ENCODE results near the gene MYEOV. TPM values are rescaled to one million over a fixed set of nuclear protein-coding genes. Genes with fewer than 3 reads are reported as not detected.

MYEOV gene
- polyA plus RNA-seq, 4 donors: 0.33 to 7.7 (median 4.3) TPM

DNA sequence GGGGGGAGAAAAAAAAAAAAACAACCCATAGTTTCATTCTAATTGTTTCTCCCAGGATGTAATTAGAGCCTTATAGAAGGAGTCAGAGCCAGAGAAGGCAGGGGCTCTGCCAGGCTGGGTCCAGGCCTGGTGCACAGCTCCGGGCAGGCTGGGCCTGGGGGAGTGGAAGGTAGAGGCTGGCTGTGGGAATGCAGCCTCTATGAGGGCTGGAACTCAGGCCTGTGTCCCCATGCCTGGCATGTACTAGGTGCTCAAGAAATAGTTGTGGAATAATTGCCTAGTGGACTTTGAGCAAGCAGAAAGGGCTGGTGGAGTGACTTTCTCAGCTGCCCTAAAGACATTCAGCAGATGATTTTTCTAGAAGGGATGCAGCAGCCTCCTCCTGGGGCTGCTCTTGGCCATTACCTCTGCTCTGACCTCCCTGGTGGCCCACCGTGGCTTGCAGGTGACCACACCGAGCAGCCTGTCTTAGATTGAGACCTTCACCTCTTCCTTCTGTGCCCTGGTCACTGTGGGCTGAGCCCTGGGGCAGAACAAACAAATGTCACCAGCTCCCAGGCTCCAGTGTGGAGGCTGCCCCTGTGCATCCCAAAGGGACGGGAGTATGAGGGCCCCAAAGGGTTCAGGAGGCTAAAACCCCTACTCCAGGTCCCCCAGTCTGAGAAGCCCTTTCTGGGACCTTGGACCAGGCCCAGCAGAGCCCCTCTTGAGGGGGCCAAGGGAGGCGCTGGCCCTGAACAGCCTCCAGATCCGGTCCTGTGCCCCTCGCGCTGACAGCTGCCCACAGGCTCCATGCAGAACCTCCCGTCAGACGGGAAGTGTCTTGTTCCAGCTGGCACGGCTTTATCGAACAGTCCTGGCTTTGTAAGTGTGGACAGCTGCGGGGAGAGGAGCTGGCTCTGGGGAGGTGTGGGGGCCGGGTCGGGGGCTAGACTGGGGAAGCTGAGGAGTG lies 18.8 kb downstream of the MYEOV start:
- no peak for DNase-seq (ENCODE audit: low read depth in 4 of 4, low spot score in 3 of 4)

GRCh38 chr11:69313992-69314391 lies 20.0 kb downstream of the MYEOV start:
- DNase-seq (ENCODE audit: low read depth in 4 of 4, low spot score in 3 of 4): no peak

GRCh38 chr11:69314555-69314954 lies 20.6 kb downstream of the MYEOV start:
- DNase-seq (ENCODE audit: low read depth in 4 of 4, low spot score in 3 of 4): no peak

DNA sequence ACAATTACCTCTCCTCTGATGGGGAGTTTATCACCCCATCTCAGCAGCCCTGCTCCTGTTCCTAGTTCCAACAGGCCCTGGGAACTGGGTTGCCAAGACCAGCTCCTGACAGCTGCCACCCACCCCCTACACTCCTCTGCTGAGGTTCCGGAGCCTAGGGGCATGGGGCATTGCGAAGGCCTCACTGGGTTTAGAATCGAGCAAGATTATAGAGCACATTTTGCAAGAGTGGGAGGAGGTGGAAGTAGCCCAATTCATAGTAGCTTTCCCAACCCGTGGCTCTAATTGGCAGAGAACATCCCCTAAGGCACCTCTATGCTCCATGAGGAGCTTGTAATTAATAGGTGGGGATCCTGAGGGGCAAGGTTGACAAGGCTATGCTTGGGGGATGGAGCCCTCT lies 23.0 kb downstream of the MYEOV start:
- DNase-seq (ENCODE audit: low read depth in 4 of 4, low spot score in 3 of 4): no peak

GRCh38 chr11:69317401-69318092 lies 23.6 kb downstream of the MYEOV start:
- no peak for DNase-seq (ENCODE audit: low read depth in 4 of 4, low spot score in 3 of 4)

- DNase-seq (ENCODE audit: low read depth in 4 of 4, low spot score in 3 of 4): no peak
Measured at GRCh38 chr11:69318093-69318420, 24.1 kb downstream of the MYEOV start.

- DNase-seq (ENCODE audit: low read depth in 4 of 4, low spot score in 3 of 4): no peak
Measured at GRCh38 chr11:69319255-69320106, 25.5 kb downstream of the MYEOV start.

DNA sequence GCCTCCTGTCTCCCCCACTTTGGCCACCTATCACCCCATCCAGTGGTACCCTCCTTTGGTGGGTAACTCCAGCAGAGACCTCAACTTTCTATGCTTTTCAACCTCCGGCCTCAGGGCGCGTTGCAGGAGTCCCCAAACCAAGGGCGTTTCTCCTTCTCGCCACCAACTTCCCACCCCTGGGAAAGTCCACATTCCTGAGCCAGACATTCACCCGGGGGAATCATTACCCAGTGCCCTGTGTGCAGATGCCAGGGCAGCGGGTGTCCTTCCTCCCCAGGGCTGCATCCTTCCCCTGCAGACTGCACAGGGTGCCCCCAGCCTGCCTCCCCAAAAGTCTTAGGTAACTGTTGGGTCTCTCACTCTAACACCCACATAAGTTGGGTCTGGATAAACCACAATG lies 26.4 kb downstream of the MYEOV start:
- no peak for DNase-seq (ENCODE audit: low read depth in 4 of 4, low spot score in 3 of 4)

- no peak for DNase-seq (ENCODE audit: low read depth in 4 of 4, low spot score in 3 of 4)
Measured at GRCh38 chr11:69320756-69321741, 27.1 kb downstream of the MYEOV start.

DNA sequence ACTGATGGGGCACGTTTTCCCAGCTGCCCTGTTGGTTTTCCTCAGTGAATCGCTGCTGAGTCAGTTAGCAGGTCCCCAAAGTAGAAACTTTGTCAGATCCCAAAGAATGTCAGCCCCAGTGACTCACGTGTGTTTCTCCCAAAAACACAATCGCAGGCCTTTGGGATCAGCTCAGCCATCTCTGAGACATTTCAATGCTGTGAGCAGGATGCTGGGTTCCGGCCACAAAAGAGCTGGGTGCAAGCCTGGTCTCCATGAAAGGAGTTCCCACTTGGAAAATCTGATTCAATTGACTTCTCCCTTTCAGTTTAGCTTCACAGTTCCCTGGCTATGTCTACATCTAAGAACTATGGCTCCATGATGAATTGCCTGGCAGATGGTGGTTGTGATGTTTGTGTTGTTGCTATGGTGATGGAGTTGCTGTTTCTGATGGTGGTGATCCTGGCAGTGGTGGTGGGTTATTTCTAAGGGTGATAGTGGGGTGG lies 28.0 kb downstream of the MYEOV start:
- DNase-seq (ENCODE audit: low read depth in 4 of 4, low spot score in 3 of 4): no peak

- no peak for DNase-seq (ENCODE audit: low read depth in 4 of 4, low spot score in 3 of 4)
Measured at GRCh38 chr11:69325446-69325845, 31.5 kb downstream of the MYEOV start.

- no peak for DNase-seq (ENCODE audit: low read depth in 4 of 4, low spot score in 3 of 4)
Measured at GRCh38 chr11:69326622-69327219, 32.8 kb downstream of the MYEOV start.

- no peak for DNase-seq (ENCODE audit: low read depth in 4 of 4, low spot score in 3 of 4)
Measured at GRCh38 chr11:69327741-69328191, 33.8 kb downstream of the MYEOV start.

GRCh38 chr11:69328231-69328630 lies 34.3 kb downstream of the MYEOV start:
- no peak for DNase-seq (ENCODE audit: low read depth in 4 of 4, low spot score in 3 of 4)

GRCh38 chr11:69329581-69329980 lies 35.6 kb downstream of the MYEOV start:
- DNase-seq (ENCODE audit: low read depth in 4 of 4, low spot score in 3 of 4): no peak

DNA sequence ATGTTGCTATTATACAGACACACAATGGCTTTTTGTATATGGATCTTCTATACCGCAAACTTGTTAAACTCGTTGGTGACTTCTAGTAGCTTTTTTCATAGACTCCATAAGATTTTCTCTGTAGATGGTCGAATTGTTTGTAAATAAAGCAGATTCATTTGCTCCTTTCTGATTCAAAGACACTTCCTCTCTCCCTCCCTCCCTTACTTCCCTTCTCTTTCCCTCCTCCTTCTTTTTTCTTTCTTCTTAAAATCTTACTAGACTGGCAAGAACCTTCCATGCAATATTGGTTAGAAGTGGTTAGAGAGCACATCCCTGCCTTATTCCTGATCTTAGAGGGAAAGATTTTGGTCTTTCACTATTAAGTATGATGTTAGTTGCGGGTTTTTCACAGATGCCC lies 36.4 kb downstream of the MYEOV start:
- no peak for DNase-seq (ENCODE audit: low read depth in 4 of 4, low spot score in 3 of 4)

- no peak for DNase-seq (ENCODE audit: low read depth in 4 of 4, low spot score in 3 of 4)
Measured at GRCh38 chr11:69333149-69333710, 39.3 kb downstream of the MYEOV start.

DNA sequence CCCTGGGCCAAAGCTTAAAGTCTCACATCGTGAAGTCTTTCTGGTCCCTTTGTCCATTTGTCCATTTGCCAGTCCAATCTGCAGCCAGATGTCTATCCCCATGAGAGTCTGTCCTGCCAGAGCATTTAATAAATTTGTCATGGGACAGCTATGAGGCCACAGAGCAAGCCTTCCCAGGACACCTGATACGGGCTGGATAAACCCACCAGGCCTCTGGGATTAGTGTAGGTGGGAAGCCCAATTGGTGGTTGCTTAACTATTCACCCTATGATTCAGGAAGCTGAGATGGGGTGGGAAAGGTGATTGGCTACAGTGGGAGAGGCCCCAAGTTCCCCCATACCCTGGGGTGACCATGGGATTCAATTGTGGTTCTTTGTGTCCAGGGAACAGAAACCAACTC lies 39.9 kb downstream of the MYEOV start:
- DNase-seq (ENCODE audit: low read depth in 4 of 4, low spot score in 3 of 4): no peak
